WTC11 (cell line): ENCODE results near the gene PKIB. TPM values are rescaled to one million over a fixed set of nuclear protein-coding genes. Genes with fewer than 3 reads are reported as not detected.
A peak's percentile ranks its signal among the peaks of the same experiment; 100 is the strongest.

Experiments
- ATAC-seq: fragments of 200-7000 bp; cut with Tn5 transposase; 2 replicates; pipeline ENCODE4 v1.10.0; 2021; ENCODE audit warnings: mild to moderate bottlenecking, moderate library complexity
- CTCF ChIA-PET: fragments of 300-600 bp; sonication (Branson Sonifier 250); formaldehyde crosslinking; loops from one replicate; lab custom pipeline; 2021; ENCODE audit warnings: antibody characterized with exemption; lab: Charles Lee
- POLR2A ChIA-PET: fragments of 350-600 bp; sonication (Branson Sonifier 250); formaldehyde crosslinking; loops from one replicate; lab custom pipeline; 2021; ENCODE audit warnings: antibody characterized with exemption; lab: Charles Lee
- DNase-seq: peaks from one replicate; pipeline ENCODE4 v3.0.0; 2021; ENCODE audit warnings: low spot score
- H3K27ac Mint-ChIP-seq: 2 replicates; pipeline ENCODE4 v1.8.0; 2021; ENCODE audit warnings: mixed read lengths
- H3K27me3 Mint-ChIP-seq: 2 replicates; pipeline ENCODE4 v1.8.0; 2021; ENCODE audit warnings: low read depth, mild to moderate bottlenecking, moderate library complexity, mixed read lengths
- H3K36me3 Mint-ChIP-seq: 2 replicates; pipeline ENCODE4 v1.8.0; 2021; ENCODE audit warnings: mixed read lengths
- H3K4me1 Mint-ChIP-seq: 2 replicates; pipeline ENCODE4 v1.8.0; 2022; ENCODE audit warnings: mixed read lengths
- H3K4me3 Mint-ChIP-seq: 2 replicates; pipeline ENCODE4 v1.8.0; 2021; ENCODE audit warnings: mild to moderate bottlenecking, moderate library complexity, mixed read lengths
- H3K9me3 Mint-ChIP-seq: 2 replicates; pipeline ENCODE4 v1.8.0; 2021; ENCODE audit warnings: mixed read lengths
- EMX1 ChIP-seq: fragments of 250-450 bp; sonication (Bioruptor Pico); IDR thresholded peaks from 2 replicates; pipeline ENCODE4 v1.8.0; 2021; ENCODE audit warnings: mild to moderate bottlenecking
- ESRRA ChIP-seq: sonication (generic); formaldehyde crosslinking; IDR thresholded peaks from 2 replicates; pipeline ENCODE4 v1.8.1; 2022; ENCODE audit warnings: mild to moderate bottlenecking, missing genetic modification reagents, borderline replicate concordance
- FOXK1 ChIP-seq: sonication (generic); formaldehyde crosslinking; IDR thresholded peaks from 2 replicates; pipeline ENCODE4 v1.8.0; 2022; ENCODE audit warnings: mild to moderate bottlenecking, moderate library complexity, missing genetic modification reagents
- GRHL2 ChIP-seq: fragments of 250-450 bp; sonication (Bioruptor Pico); IDR thresholded peaks from 2 replicates; pipeline ENCODE4 v1.8.0; 2022; ENCODE audit warnings: mild to moderate bottlenecking, moderate library complexity; ENCODE audit not compliant: insufficient replicate concordance, severe bottlenecking
- HMGA2 ChIP-seq: fragments of 250-450 bp; sonication (Bioruptor Pico); IDR thresholded peaks from 2 replicates; pipeline ENCODE4 v1.4.0; 2021; ENCODE audit warnings: mild to moderate bottlenecking, moderate library complexity
- JUN ChIP-seq: sonication (generic); formaldehyde crosslinking; IDR thresholded peaks from 2 replicates; pipeline ENCODE4 v1.8.0; 2023; ENCODE audit warnings: mild to moderate bottlenecking, missing genetic modification reagents
- KAT7 ChIP-seq: sonication (generic); formaldehyde crosslinking; IDR thresholded peaks from 2 replicates; pipeline ENCODE4 v1.8.1; 2023; ENCODE audit warnings: missing genetic modification reagents, mild to moderate bottlenecking, borderline replicate concordance
- TEAD1 ChIP-seq: sonication (generic); formaldehyde crosslinking; IDR thresholded peaks from 2 replicates; pipeline ENCODE4 v1.8.0; 2022; ENCODE audit warnings: mild to moderate bottlenecking, missing genetic modification reagents
- ZNF671 ChIP-seq: fragments of 250-450 bp; sonication (Bioruptor Pico); IDR thresholded peaks from 2 replicates; pipeline ENCODE4 v1.8.0; 2021; ENCODE audit warnings: mild to moderate bottlenecking
- total RNA-seq: library from RNA; stranded (reverse); gene quantifications from 3 replicates; pipeline ENCODE4 v1.2.3, GENCODE V29; 2021
- TF ChIP-seq, protein P1 (sequence below): fragments of 250-450 bp; sonication (Bioruptor Pico); IDR thresholded peaks from 2 replicates; pipeline ENCODE4 v2.1.2; 2022; ENCODE audit warnings: mild to moderate bottlenecking, moderate library complexity
- TF ChIP-seq, protein P2 (sequence below): sonication (generic); formaldehyde crosslinking; conservative IDR thresholded peaks from 2 replicates; pipeline ENCODE4 v1.8.1; 2023; ENCODE audit warnings: mild to moderate bottlenecking, low read depth, missing genetic modification reagents, moderate library complexity
- TF ChIP-seq, protein P3 (sequence below): sonication (generic); formaldehyde crosslinking; IDR thresholded peaks from 2 replicates; pipeline ENCODE4 v1.8.1; 2023; ENCODE audit warnings: mild to moderate bottlenecking, missing genetic modification reagents
- TF ChIP-seq, protein P4 (sequence below): sonication (generic); formaldehyde crosslinking; IDR thresholded peaks from 2 replicates; pipeline ENCODE4 v1.8.0; 2022; ENCODE audit warnings: missing genetic modification reagents
- TF ChIP-seq, protein P5 (sequence below): fragments of 250-450 bp; sonication (Bioruptor Pico); IDR thresholded peaks from 2 replicates; pipeline ENCODE4 v1.9.0; 2021; ENCODE audit warnings: mild to moderate bottlenecking
- TF ChIP-seq, protein P6 (sequence below): sonication (generic); formaldehyde crosslinking; IDR thresholded peaks from 2 replicates; pipeline ENCODE4 v1.8.1; 2022; ENCODE audit warnings: missing genetic modification reagents, borderline replicate concordance

Gene PKIB
- total RNA-seq, 1 experiment from 2014 or later: 26.4 TPM

DNA sequence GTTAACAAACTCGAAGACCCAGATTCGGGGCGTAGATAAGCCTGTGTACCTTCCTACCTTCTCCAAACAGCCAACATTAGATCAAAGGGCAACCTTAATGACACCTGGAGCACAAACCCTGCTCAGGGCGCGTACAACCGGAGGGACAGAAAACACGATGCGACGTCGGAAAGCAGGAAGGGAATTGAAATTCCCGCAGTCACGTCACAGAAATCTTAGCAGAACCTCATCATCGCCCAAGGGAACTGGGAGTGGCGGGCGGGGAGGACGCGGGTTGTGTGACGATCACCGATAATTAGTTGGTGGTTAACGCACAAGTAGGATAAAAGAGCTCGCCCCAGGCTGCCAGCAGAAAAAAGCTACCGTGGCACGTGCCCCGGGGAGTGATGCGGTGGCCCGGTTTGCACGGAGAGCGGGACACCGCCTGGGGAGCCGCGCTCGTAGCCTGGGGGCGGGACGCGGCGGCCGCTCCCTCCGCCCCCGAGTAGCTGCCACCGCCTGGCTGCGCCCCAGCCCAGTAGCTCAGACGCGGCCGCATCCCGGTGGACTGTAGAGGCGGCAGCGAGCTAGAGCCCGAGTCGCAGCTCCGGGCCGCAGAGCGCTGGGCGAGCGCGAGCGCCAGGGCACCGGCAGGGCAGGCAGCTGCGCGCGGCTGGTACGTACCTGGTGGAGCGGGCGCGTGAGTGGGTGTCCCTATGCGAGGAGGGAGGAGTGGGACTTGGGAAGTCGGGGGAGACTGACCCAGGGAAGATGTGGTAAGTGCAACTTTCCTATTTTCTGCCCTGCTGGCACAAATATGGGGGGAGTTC, at the start of gene PKIB (continued):
- TF ChIP-seq FOXK1 (CRISPR knock-in tag): 0 out of 2 replicates have a peak, but pooled peaks have one; percentile 20
- TF ChIP-seq, protein P1, sequence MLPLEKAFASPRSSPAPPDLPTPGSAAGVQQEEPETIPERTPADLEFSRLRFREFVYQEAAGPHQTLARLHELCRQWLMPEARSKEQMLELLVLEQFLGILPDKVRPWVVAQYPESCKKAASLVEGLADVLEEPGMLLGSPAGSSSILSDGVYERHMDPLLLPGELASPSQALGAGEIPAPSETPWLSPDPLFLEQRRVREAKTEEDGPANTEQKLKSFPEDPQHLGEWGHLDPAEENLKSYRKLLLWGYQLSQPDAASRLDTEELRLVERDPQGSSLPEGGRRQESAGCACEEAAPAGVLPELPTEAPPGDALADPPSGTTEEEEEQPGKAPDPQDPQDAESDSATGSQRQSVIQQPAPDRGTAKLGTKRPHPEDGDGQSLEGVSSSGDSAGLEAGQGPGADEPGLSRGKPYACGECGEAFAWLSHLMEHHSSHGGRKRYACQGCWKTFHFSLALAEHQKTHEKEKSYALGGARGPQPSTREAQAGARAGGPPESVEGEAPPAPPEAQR: no peak
- TF ChIP-seq, protein P2, sequence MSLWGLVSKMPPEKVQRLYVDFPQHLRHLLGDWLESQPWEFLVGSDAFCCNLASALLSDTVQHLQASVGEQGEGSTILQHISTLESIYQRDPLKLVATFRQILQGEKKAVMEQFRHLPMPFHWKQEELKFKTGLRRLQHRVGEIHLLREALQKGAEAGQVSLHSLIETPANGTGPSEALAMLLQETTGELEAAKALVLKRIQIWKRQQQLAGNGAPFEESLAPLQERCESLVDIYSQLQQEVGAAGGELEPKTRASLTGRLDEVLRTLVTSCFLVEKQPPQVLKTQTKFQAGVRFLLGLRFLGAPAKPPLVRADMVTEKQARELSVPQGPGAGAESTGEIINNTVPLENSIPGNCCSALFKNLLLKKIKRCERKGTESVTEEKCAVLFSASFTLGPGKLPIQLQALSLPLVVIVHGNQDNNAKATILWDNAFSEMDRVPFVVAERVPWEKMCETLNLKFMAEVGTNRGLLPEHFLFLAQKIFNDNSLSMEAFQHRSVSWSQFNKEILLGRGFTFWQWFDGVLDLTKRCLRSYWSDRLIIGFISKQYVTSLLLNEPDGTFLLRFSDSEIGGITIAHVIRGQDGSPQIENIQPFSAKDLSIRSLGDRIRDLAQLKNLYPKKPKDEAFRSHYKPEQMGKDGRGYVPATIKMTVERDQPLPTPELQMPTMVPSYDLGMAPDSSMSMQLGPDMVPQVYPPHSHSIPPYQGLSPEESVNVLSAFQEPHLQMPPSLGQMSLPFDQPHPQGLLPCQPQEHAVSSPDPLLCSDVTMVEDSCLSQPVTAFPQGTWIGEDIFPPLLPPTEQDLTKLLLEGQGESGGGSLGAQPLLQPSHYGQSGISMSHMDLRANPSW: 0 out of 2 replicates have a peak, but pooled peaks have one; percentile 71
- TF ChIP-seq, protein P3, sequence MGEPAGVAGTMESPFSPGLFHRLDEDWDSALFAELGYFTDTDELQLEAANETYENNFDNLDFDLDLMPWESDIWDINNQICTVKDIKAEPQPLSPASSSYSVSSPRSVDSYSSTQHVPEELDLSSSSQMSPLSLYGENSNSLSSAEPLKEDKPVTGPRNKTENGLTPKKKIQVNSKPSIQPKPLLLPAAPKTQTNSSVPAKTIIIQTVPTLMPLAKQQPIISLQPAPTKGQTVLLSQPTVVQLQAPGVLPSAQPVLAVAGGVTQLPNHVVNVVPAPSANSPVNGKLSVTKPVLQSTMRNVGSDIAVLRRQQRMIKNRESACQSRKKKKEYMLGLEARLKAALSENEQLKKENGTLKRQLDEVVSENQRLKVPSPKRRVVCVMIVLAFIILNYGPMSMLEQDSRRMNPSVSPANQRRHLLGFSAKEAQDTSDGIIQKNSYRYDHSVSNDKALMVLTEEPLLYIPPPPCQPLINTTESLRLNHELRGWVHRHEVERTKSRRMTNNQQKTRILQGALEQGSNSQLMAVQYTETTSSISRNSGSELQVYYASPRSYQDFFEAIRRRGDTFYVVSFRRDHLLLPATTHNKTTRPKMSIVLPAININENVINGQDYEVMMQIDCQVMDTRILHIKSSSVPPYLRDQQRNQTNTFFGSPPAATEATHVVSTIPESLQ (CRISPR knock-in tag): no peak

DNA sequence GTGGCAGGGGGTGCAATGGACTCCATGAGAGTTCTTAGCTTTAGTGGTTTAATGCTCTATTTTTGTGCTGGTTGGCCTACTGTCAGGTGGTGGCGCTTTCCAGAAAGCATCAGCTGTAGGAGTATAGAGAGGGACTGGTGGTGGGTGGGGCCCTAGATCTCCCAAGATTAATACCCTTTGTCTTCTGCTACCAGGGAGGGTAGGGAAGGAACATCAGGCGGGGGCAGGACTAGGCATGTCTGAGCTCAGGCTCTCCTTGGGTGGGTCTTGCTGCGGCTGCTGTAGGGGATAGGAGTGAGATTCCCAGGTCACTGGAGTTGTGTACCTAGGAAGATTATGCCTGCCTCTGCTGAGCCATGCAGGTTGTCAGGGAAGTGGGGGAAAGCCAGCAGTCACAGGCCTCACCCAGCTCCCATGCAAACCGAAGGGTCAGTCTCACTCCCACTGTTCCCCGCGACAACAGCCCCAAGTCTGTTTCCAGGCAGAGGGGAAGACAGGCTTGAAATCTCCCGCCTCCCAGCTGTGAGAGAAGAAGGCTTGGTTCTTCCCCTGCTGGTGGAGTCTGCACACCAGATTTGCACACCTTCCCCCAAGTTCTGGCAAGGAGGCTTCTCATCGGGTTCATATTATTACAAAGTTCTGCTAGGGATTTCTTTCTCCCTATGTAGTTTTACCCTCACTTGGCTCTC, 46.7 kb upstream of the PKIB start:
- H3K9me3 Mint-ChIP-seq: peaks cover 23% of the 10 kb centered on the region
- ChIA-PET POLR2A (no interaction called here), CTCF (interaction anchor here (3.0 kb wide), 1 partner anchor 33 kb away, joined by 9 read pairs; no protein-coding TSS in a partner anchor)
- H3K4me3 Mint-ChIP-seq: no peak overlapping the region
- no peak overlapping the region for H3K27ac Mint-ChIP-seq
- no peaks in the 10 kb centered on the region; the same call in 1 of the 2 replicates for H3K27me3 Mint-ChIP-seq
- TF ChIP-seq, protein P4, sequence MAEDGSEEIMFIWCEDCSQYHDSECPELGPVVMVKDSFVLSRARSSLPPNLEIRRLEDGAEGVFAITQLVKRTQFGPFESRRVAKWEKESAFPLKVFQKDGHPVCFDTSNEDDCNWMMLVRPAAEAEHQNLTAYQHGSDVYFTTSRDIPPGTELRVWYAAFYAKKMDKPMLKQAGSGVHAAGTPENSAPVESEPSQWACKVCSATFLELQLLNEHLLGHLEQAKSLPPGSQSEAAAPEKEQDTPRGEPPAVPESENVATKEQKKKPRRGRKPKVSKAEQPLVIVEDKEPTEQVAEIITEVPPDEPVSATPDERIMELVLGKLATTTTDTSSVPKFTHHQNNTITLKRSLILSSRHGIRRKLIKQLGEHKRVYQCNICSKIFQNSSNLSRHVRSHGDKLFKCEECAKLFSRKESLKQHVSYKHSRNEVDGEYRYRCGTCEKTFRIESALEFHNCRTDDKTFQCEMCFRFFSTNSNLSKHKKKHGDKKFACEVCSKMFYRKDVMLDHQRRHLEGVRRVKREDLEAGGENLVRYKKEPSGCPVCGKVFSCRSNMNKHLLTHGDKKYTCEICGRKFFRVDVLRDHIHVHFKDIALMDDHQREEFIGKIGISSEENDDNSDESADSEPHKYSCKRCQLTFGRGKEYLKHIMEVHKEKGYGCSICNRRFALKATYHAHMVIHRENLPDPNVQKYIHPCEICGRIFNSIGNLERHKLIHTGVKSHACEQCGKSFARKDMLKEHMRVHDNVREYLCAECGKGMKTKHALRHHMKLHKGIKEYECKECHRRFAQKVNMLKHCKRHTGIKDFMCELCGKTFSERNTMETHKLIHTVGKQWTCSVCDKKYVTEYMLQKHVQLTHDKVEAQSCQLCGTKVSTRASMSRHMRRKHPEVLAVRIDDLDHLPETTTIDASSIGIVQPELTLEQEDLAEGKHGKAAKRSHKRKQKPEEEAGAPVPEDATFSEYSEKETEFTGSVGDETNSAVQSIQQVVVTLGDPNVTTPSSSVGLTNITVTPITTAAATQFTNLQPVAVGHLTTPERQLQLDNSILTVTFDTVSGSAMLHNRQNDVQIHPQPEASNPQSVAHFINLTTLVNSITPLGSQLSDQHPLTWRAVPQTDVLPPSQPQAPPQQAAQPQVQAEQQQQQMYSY (CRISPR knock-in tag): no peak
- TF ChIP-seq FOXK1 (CRISPR knock-in tag): no peak
- TF ChIP-seq EMX1: no peak
- TF ChIP-seq, protein P5, sequence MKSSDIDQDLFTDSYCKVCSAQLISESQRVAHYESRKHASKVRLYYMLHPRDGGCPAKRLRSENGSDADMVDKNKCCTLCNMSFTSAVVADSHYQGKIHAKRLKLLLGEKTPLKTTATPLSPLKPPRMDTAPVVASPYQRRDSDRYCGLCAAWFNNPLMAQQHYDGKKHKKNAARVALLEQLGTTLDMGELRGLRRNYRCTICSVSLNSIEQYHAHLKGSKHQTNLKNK (CRISPR knock-in tag): no peak
- TF ChIP-seq, protein P6, sequence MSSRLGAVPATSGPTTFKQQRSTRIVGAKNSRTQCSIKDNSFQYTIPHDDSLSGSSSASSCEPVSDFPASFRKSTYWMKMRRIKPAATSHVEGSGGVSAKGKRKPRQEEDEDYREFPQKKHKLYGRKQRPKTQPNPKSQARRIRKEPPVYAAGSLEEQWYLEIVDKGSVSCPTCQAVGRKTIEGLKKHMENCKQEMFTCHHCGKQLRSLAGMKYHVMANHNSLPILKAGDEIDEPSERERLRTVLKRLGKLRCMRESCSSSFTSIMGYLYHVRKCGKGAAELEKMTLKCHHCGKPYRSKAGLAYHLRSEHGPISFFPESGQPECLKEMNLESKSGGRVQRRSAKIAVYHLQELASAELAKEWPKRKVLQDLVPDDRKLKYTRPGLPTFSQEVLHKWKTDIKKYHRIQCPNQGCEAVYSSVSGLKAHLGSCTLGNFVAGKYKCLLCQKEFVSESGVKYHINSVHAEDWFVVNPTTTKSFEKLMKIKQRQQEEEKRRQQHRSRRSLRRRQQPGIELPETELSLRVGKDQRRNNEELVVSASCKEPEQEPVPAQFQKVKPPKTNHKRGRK (CRISPR knock-in tag): no peak
- no peak for TF ChIP-seq GRHL2 (CRISPR knock-in tag)
- TF ChIP-seq ESRRA (CRISPR knock-in tag): no peak
- no peak for TF ChIP-seq HMGA2 (CRISPR knock-in tag)
- no peak for TF ChIP-seq JUN (CRISPR knock-in tag)
- no peak for TF ChIP-seq ZNF671 (CRISPR knock-in tag)
- no peak for TF ChIP-seq KAT7 (CRISPR knock-in tag)
- TF ChIP-seq TEAD1: no peak
- TF ChIP-seq, all 79 proteins: peak for 0
- peaks cover 16% of the 10 kb centered on the region for H3K36me3 Mint-ChIP-seq
- peaks cover 15% of the 10 kb centered on the region for H3K4me1 Mint-ChIP-seq
- ATAC-seq (peak; percentile 83), DNase-seq (peak; percentile 14)
